HG02981 (cell line): Measurements from ENCODE around the gene KRTAP9-6.

ENCODE experiments used
- ATAC-seq: cut with Tn5 transposase; IDR thresholded peaks from one replicate; pipeline ENCODE4 v1.9.1; 2021; ENCODE audit warnings: mild to moderate bottlenecking, moderate library complexity; ENCODE audit not compliant: unreplicated experiment

The KRTAP9-6 gene

DNA sequence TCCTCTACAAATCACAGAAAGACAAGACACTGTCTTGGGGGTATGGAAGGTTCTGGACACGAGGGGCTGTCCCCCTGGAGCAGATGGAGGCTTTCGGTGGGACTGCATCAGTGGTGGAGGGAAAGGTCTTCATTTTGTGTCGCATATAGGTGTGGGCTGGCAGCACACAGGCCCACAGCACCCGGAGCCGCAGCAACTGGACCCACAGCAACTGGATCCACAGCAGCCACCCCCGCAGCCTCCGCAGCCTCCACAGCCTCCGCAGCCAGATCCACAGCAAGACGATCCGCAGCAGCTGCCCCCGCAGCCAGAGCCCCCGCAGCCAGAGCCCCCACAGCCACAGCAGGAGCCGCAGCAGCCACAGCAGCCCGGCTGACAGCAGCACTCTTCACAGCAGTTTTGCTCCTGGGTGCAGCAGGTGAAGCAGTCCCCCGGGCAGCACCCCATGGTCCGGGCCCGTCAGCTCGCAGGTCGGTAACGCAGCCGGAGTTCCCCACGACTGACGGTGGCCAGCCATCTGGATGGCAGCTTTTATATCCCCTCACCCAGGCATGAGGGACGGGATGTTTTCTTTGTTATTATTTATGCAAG is 50.1 kb downstream of the KRTAP9-6 start, which contains the start of gene KRTAP17-1:
KRTAP17-1 (minus strand) TSS at position 507 of the 591 bp plus-strand sequence; CDS start at position 447, 60 bp downstream.
- no peak for ATAC-seq
